H1 (cell line): ENCODE results near the gene MMUT.

Experiments
- BRCA1 ChIP-seq: IDR thresholded peaks from 2 replicates; pipeline ENCODE4 v1.6.1; 2012; ENCODE audit warnings: low read depth, low read length, improper control_type of control experiment
- CTCF ChIP-seq, 3 experiments: IDR thresholded peaks; 1 replicate in 2 of 3; 2 replicates in 1 of 3; pipeline versions ENCODE4 v1.5.1 to v1.6.1; 2011; ENCODE audit warnings: low read length in 3 of 3, mild to moderate bottlenecking in 3 of 3, inconsistent platforms in 2 of 3, low read depth in 1 of 3, moderate library complexity in 1 of 3; ENCODE audit not compliant: insufficient read depth in 1 of 3; ENCODE audit errors: control extremely low read depth in 1 of 3
- POLR2A ChIP-seq, 2 experiments: IDR thresholded peaks; 1 replicate in 1 of 2; 2 replicates in 1 of 2; pipeline ENCODE4 v1.6.1; 2011; ENCODE audit warnings: low read depth in 2 of 2, low read length in 2 of 2, mild to moderate bottlenecking in 2 of 2; ENCODE audit errors: control extremely low read depth in 1 of 2
- RXRA ChIP-seq: IDR thresholded peaks from 2 replicates; pipeline ENCODE4 v1.6.1; 2011; ENCODE audit warnings: low read depth, mild to moderate bottlenecking, low read length, moderate library complexity; ENCODE audit not compliant: insufficient read depth

DNA sequence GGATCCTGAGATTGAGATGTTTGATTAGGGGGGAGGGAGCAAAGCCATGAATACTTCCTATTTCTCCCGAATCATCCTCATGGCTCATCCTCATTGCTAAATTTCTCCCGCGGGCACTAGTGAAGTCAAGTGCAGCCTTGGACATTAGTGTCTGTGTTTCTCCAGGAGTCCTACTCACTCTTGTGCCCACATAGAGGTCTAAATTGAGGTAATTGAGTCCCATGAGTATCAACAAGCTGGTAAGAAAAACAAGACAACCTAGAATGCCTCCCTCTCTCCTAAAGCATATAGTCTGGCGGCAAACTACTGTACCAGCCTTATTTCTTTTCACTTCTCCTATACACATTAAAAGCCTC lies 537 bp upstream of the MMUT start:
- no peak for TF ChIP-seq CTCF (IDR thresholded peaks at IDR 0.05; ENCODE audit: control extremely low read depth in 1 of 3, insufficient read depth in 1 of 3, low read depth in 1 of 3, low read length in 3 of 3)
- no peak for TF ChIP-seq RXRA
- TF ChIP-seq BRCA1: no peak
- no peak for TF ChIP-seq POLR2A (IDR thresholded peaks at IDR 0.05; ENCODE audit: control extremely low read depth in 1 of 2, low read depth in 2 of 2, low read length in 2 of 2)
